G401 (cell line): ENCODE results near the gene TNS1. TPM values are rescaled to one million over a fixed set of nuclear protein-coding genes. Genes with fewer than 3 reads are reported as not detected.

Source experiments
- DNase-seq: peaks from one replicate; pipeline ENCODE4 v3.0.0-alpha.2; 2015; ENCODE audit warnings: low spot score
- in situ Hi-C: cut with HindIII; loops from 2 replicates; pipeline ENCODE4 v1.10.0; 2016; ENCODE audit warnings: low sequenced_read_pairs, mixed read lengths
- total RNA-seq: library from RNA; depleted of rRNA; stranded (reverse); fragments of >200 nt; shearing (Covaris generic); gene quantifications from 2 replicates; pipeline ENCODE4 v1.2.3, GENCODE V29; 2014

The TNS1 gene
- total RNA-seq, 1 experiment from 2014 or later = not detected

- in situ Hi-C loops = no loop called here
- DNase-seq = no peak
Observed at GRCh38 chr2:217802876-217803652, 199.7 kb downstream of the TNS1 start.

- DNase-seq = no peak
- in situ Hi-C loops = no loop called here
Observed at GRCh38 chr2:217802266-217802665, 200.5 kb downstream of the TNS1 start.

GRCh38 chr2:217801711-217802110, 201.1 kb downstream of the TNS1 start:
- DNase-seq = no peak
- in situ Hi-C loops = no loop called here

- in situ Hi-C loops = no loop called here
- DNase-seq = no peak
Observed at GRCh38 chr2:217801115-217801531, 201.7 kb downstream of the TNS1 start.

GRCh38 chr2:217800433-217801114, 202.2 kb downstream of the TNS1 start:
- no peak for DNase-seq
- in situ Hi-C loops = no loop called here

GRCh38 chr2:217799563-217800432, 203.0 kb downstream of the TNS1 start:
- no peak for DNase-seq
- in situ Hi-C loops = no loop called here

- in situ Hi-C loops = no loop called here
- DNase-seq = peak; percentile 4
Observed at GRCh38 chr2:217798743-217799562, 203.8 kb downstream of the TNS1 start.

GRCh38 chr2:217798191-217798590, 204.6 kb downstream of the TNS1 start:
- in situ Hi-C loops = no loop called here
- no peak for DNase-seq

- peak; percentile 24 for DNase-seq
- in situ Hi-C loops = no loop called here
Observed at GRCh38 chr2:217797661-217798069, 205.1 kb downstream of the TNS1 start.

GRCh38 chr2:217797165-217797564, 205.6 kb downstream of the TNS1 start:
- no peak for DNase-seq
- in situ Hi-C loops = no loop called here

- DNase-seq = no peak
- in situ Hi-C loops = no loop called here
Observed at GRCh38 chr2:217795706-217796465, 206.9 kb downstream of the TNS1 start.

- in situ Hi-C loops = no loop called here
- no peak for DNase-seq
Observed at GRCh38 chr2:217795067-217795466, 207.7 kb downstream of the TNS1 start.

GRCh38 chr2:217794133-217794986, 208.4 kb downstream of the TNS1 start:
- in situ Hi-C loops = no loop called here
- DNase-seq = no peak

GRCh38 chr2:217793566-217794132, 209.1 kb downstream of the TNS1 start:
- no peak for DNase-seq

GRCh38 chr2:217792626-217793527, 209.9 kb downstream of the TNS1 start:
- no peak for DNase-seq
- in situ Hi-C loops = no loop called here

More at GRCh38 chr2:217793566-217794132, 209.1 kb downstream of the TNS1 start:
- in situ Hi-C loops = no loop called here

GRCh38 chr2:217791551-217791950, 211.2 kb downstream of the TNS1 start:
- no peak for DNase-seq
- in situ Hi-C loops = no loop called here
